Stimulated activated CD4-positive, alpha-beta T cell treated with anti-CD3 and anti-CD28 coated beads, Interleukin-2, amount 100 ng/mL, for 48 hours (primary cell): Measurements from ENCODE around the gene SDK1.

Source experiments
- DNase-seq, 2 donors: peaks; one replicate each; pipeline ENCODE4 v3.0.0-alpha.2; 2020

SDK1 gene

GRCh38 chr7:3464900-3465622 is 164.0 kb downstream of the SDK1 start:
- no peak for DNase-seq

GRCh38 chr7:3466261-3466660 is 165.2 kb downstream of the SDK1 start:
- DNase-seq, result no peak

DNA sequence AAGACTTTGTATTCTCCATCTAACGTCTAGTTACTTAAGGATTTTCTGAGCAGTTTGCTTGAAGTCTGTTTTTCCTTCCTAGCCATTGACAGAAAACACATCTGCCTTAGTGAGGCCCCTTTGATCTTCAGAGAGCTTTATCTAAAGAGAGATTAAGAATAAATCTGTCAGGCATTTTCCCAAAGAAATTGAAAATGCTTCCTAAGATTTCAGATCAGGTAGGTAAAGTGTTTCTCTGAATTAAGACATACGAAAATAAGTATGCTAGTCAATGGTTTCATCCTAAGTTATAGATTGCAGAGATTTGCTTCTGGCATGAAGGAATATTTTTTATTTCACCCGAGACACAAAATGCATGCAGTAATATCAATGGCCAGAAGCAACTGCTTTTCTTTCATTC is 168.6 kb downstream of the SDK1 start:
- DNase-seq, result no peak

- no peak for DNase-seq
Measured at GRCh38 chr7:3480197-3480596, 179.1 kb downstream of the SDK1 start.

- DNase-seq, result no peak
Measured at GRCh38 chr7:3481435-3481834, 180.4 kb downstream of the SDK1 start.

GRCh38 chr7:3482147-3482921 is 181.3 kb downstream of the SDK1 start:
- no peak for DNase-seq

- no peak for DNase-seq
Measured at GRCh38 chr7:3486841-3487240, 185.8 kb downstream of the SDK1 start.

DNA sequence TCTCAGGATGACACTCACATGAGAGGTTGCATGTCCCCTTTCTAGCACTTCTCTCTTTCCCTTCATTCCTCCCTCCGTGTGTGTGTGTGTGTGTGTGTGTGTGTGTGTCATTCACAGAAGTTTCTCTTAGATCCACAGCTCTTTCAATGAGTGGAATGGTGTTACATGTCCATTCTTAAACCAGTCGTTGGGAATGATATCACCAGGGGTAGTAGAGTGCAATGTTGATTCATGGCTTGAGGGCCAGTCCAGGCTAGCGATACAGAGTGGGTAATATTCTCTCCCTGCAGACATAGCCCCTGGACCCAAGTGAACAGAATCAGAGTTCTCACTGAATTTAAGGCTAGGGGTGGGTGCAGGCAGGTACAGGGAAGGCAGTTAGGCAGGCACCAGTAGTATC is 187.8 kb downstream of the SDK1 start:
- DNase-seq, result no peak

- DNase-seq, result no peak
Measured at GRCh38 chr7:3493499-3493898, 192.4 kb downstream of the SDK1 start.

DNA sequence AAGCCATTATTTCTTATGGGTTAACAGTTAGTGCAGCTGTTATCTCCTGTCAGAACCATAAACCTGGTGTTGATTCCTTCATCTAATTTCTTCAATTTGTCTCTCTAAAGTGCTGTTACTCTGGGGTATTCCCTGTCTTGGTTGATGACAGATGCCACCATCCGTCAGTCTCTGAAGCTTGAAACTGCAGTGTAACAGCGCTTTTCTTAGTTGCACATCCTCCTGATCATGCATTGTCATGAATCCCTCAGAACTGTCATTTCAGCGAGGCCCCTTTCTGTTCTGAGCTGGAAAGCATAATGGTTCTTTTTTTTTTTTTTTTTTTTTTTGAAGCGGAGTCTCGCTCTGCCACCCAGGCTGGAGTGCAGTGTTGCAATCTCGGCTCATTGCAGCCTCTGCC is 193.9 kb downstream of the SDK1 start:
- no peak for DNase-seq

- no peak for DNase-seq
Measured at GRCh38 chr7:3495530-3495929, 194.5 kb downstream of the SDK1 start.

GRCh38 chr7:3495954-3496353 is 194.9 kb downstream of the SDK1 start:
- DNase-seq, result no peak

DNA sequence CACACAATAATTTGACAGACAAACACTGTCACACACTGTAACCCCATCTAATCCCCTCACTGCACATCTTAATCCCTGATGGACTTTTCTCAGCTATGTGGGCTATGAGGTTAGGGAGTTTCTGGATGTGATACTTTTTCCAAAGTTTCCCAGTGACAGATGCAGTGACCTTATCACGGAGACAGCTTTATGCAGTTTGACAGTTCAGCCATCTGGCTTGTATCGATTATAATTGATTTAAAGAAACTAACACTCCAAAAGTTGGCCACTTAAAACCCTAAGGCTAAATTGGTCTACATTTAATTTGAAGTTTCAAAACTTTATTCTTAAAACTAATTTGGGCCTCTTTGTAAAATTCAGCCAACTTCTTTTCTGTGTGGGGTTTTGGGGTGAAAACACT is 196.7 kb downstream of the SDK1 start:
- no peak for DNase-seq

- no peak for DNase-seq
Measured at GRCh38 chr7:3501671-3502070, 200.6 kb downstream of the SDK1 start.

GRCh38 chr7:3504384-3504783 is 203.3 kb downstream of the SDK1 start:
- no peak for DNase-seq

GRCh38 chr7:3510101-3511020 is 209.3 kb downstream of the SDK1 start:
- DNase-seq, result no peak

DNA sequence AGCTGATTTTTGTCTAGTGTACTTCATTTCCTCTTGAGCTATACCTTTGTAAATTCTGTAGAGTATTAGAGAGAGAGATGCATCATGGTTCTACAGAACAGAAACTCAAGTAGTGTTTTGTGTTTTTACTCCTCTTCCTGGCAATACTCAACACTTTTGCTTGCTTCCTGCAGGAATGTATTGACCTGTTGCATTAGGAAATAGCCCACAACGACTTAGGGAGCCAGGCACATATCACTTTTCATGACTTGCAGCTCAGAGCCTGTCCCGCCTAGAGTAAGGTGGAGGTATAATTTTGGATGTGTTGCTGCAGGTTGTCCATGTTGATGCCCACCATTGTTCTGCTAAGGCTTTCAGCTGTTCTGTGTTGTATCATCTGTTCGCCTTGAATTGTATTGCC is 216.3 kb downstream of the SDK1 start:
- no peak for DNase-seq

DNA sequence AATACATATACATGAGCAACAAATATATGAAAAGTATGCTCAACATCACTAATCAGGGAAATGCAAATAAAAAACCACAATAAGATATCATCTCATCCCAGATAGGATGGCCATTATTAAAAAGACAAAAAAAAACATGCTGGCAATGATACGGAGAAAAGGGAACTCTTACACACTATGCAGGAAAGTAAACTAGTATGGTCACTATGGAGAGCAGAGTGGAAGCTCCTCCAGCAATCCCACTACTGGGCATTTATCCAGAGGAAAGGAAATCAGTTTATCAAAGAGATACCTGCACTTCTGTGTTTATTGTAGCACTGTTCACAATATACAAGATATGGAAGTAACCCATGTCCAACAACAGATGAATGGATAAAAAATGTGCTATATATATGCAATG is 217.5 kb downstream of the SDK1 start:
- no peak for DNase-seq

DNA sequence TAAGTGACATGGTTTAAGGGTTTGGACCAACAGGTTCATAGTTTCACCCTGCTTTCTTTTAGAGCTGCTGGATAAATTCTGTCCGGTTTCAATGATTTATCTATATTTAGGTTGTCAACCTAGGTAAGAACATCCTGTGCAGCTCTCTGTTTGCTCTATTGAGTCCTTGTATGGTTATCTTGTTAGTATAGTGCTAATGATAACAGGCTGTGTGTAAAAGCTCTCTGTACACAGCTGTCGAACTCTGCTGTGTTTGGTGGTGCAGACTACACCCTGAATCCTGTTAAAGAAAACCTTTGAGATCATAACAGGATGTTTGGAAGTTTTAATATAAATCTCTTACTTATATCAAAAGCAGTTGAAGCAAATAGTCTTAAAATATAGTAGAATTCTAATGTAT is 219.2 kb downstream of the SDK1 start:
- DNase-seq, result no peak

- no peak for DNase-seq
Measured at GRCh38 chr7:3527496-3528124, 226.6 kb downstream of the SDK1 start.

DNA sequence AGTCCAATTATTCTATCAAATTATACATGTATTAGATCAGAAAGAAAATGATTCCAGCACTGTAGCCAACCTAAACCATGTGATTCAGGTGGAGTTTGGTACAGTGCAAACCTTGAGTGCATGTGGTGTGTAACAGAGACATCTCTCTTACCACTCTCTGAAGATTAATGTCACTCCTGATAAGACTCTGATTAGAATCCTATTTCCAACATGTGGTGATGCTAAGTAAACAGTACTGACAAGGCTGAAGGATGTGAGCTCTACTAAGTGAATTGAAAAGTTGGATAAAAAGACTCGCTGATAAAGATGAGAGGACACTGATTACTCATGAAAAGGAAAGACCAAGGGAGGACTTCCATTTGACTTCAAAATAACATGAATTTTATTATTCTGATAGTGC is 232.0 kb downstream of the SDK1 start:
- DNase-seq, result no peak

- DNase-seq, result no peak
Measured at GRCh38 chr7:3537210-3537875, 236.3 kb downstream of the SDK1 start.
